Esophagus squamous epithelium (tissue), 5 donors: ENCODE results near the gene AGBL5. TPM values are rescaled to one million over a fixed set of nuclear protein-coding genes. Genes with fewer than 3 reads are reported as not detected.
"Not testable (repeated sequence)": the region's sequence is repeated elsewhere in the genome, so short reads cannot be mapped to it uniquely, and the experiment has no call there.

Source experiments
- DNase-seq: peaks from one replicate; lab custom pipeline; 2025; lab: John Stamatoyannopoulos, UW
- H3K27ac ChIP-seq, 4 donors: fragments of 200-600 bp; sonication (generic); one replicate each; pipeline ENCODE4 v1.5.1; 2016 to 2019; ENCODE audit warnings: mild to moderate bottlenecking in 1 of 4
- H3K27me3 ChIP-seq, 4 donors: fragments of 200-600 bp; sonication (generic); 1 replicate in 3 of 4; 2 replicates in 1 of 4; pipeline versions ENCODE4 v1.5.1 to v1.6.0; 2017 to 2021; ENCODE audit warnings: antibody characterized with exemption in 1 of 4
- H3K36me3 ChIP-seq, 3 donors: fragments of 200-600 bp; sonication (generic); one replicate each; pipeline ENCODE4 v1.5.1; 2016 to 2019
- H3K4me1 ChIP-seq, 3 donors: fragments of 200-600 bp; sonication (generic); one replicate each; pipeline ENCODE4 v1.5.1; 2017 to 2019
- H3K4me3 ChIP-seq, 4 donors: fragments of 200-600 bp; sonication (generic); 1 replicate in 3 of 4; 2 replicates in 1 of 4; pipeline ENCODE4 v1.5.1; 2016 to 2019; ENCODE audit warnings: mild to moderate bottlenecking in 2 of 4, moderate library complexity in 1 of 4
- H3K9me3 ChIP-seq, 3 donors: fragments of 200-600 bp; sonication (generic); one replicate each; pipeline ENCODE4 v1.5.1; 2016 to 2019
- CTCF ChIP-seq, 6 experiments: fragments of 450-650 bp in 4 of 6; fragments of 200-600 bp in 2 of 6; sonication (generic) in 2 of 6; IDR thresholded peaks; one replicate each; pipeline ENCODE4 v1.5.1; 2016 to 2019; ENCODE audit warnings: antibody characterized with exemption in 6 of 6, mild to moderate bottlenecking in 4 of 6, moderate library complexity in 4 of 6
- POLR2A ChIP-seq, 4 donors: fragments of 450-650 bp; IDR thresholded peaks; one replicate each; pipeline ENCODE4 v1.6.1; 2017; ENCODE audit warnings: antibody characterized with exemption in 4 of 4, mild to moderate bottlenecking in 4 of 4, moderate library complexity in 3 of 4
- WGBS, 2 donors: methylation state at CpG; one replicate each; pipeline ENCODE4 v1.1.5; 2018; 5-methylcytosine and 5-hydroxymethylcytosine counted together
- intact Hi-C: fragments of 100-400 bp; cut with DNase I; formaldehyde crosslinking; loops from one replicate; pipeline ENCODE4 v1.15.0; 2022
- total RNA-seq, 4 donors: library from RNA; depleted of rRNA; stranded (reverse); fragments of >200 nt; gene quantifications; one replicate each; pipeline ENCODE4 v1.1.0, GENCODE V29; 2016
- donor health status: DM: yes; HTN: yes; CAD: no.

Gene AGBL5
- total RNA-seq, 4 donors from 2014 or later = 4.7 to 12.4 (median 9.6) TPM

- no peak for TF ChIP-seq CTCF (IDR thresholded peaks at IDR 0.05)
These were observed 57.6 kb downstream of the AGBL5 start for GRCh38 chr2:27109083-27109482.

GRCh38 chr2:27110603-27111352, 59.3 kb downstream of the AGBL5 start:
- DNase-seq, H3K4me3 ChIP-seq, H3K9me3 ChIP-seq, H3K27ac ChIP-seq, H3K27me3 ChIP-seq, intact Hi-C loops, H3K4me1 ChIP-seq, H3K36me3 ChIP-seq: not testable (repeated sequence)
- whole genome bisulfite sequencing, 2 donors = 83 to 89% methylated on average over 22 to 24 of the region's 24 CpGs

More at GRCh38 chr2:27109083-27109482, 57.6 kb downstream of the AGBL5 start:
- WGBS, 2 donors = 86 to 90% methylated on average over 3 of the region's 3 CpGs
- intact Hi-C loops = loop anchor here (10.0 kb wide), 1 partner anchor 166 kb away; the partner anchor contains the start of gene DNAJC5G
- Histone ChIP-seq H3K9me3 (no peaks in the 10 kb centered on the region), H3K27ac (no peak overlapping the region), H3K27me3 (peaks cover 0 to 11% (median 0%) of the 10 kb centered on the region in 4 donors), H3K36me3 (no peaks in the 10 kb centered on the region), H3K4me3 (no peak overlapping the region), H3K4me1 (no peaks in the 10 kb centered on the region)
- no peak for DNase-seq

GRCh38 chr2:27111392-27112078, 60.1 kb downstream of the AGBL5 start:
- H3K9me3 ChIP-seq, H3K4me3 ChIP-seq, DNase-seq, H3K36me3 ChIP-seq, intact Hi-C loops, H3K27me3 ChIP-seq, H3K27ac ChIP-seq, H3K4me1 ChIP-seq: not testable (repeated sequence)
- WGBS, 2 donors = no CpG with 5 or more reads among the region's 49 CpGs

GRCh38 chr2:27115519-27115918, 64.1 kb downstream of the AGBL5 start:
- DNase-seq = no peak
- H3K4me3 ChIP-seq = no peak overlapping the region
- H3K9me3 ChIP-seq = no peaks in the 10 kb centered on the region
- WGBS, 2 donors = 57 to 60% methylated on average over 2 of the region's 2 CpGs
- H3K36me3 ChIP-seq = no peaks in the 10 kb centered on the region
- TF ChIP-seq POLR2A (IDR thresholded peaks at IDR 0.05) (no peak), CTCF (IDR thresholded peaks at IDR 0.05) (no peak)
- no peak overlapping the region for H3K27ac ChIP-seq
- intact Hi-C loops = no loop called here
- peaks cover 0 to 15% (median 11%) of the 10 kb centered on the region in 3 donors for H3K4me1 ChIP-seq
- peaks cover 0 to 40% (median 0%) of the 10 kb centered on the region in 4 donors for H3K27me3 ChIP-seq

GRCh38 chr2:27117995-27118524, 66.6 kb downstream of the AGBL5 start:
- intact Hi-C loops = no loop called here
- peak overlapping the region; percentile 34 to 67 (median 44) for H3K4me3 ChIP-seq
- 51 to 70% methylated on average over 5 of the region's 14 CpGs for WGBS, 2 donors

More at GRCh38 chr2:27117995-27118524, 66.6 kb downstream of the AGBL5 start:
- Histone ChIP-seq H3K27ac (no peak overlapping the region), H3K36me3 (no peaks in the 10 kb centered on the region), H3K4me1 (peaks cover 0 to 18% (median 11%) of the 10 kb centered on the region in 3 donors), H3K9me3 (no peaks in the 10 kb centered on the region), H3K27me3 (peaks cover 0 to 40% (median 0%) of the 10 kb centered on the region in 4 donors)
- no peak for DNase-seq
- TF ChIP-seq CTCF (IDR thresholded peaks at IDR 0.05) = no peak
- TF ChIP-seq POLR2A (IDR thresholded peaks at IDR 0.05) = no peak
